Measurements from ENCODE around the gene OXER1.

GRCh38 chr2:42796427-42797248 lies 32.7 kb upstream of the OXER1 start:
- TF ChIP-seq CTCF (IDR thresholded peaks at IDR 0.05) (no peak), POLR2A (IDR thresholded peaks at IDR 0.05) (no peak)

Data from lower leg skin (tissue), 3 donors.